ENCODE data around the gene TNPO1. TPM values are rescaled to one million over a fixed set of nuclear protein-coding genes. Genes with fewer than 3 reads are reported as not detected.

TNPO1 gene
- total and polyA plus RNA-seq, 2 of the 8 experiments (the other 6 are each of a cell fraction or from before 2014, with no cell fraction given) = 38.5 to 211 TPM

DNA sequence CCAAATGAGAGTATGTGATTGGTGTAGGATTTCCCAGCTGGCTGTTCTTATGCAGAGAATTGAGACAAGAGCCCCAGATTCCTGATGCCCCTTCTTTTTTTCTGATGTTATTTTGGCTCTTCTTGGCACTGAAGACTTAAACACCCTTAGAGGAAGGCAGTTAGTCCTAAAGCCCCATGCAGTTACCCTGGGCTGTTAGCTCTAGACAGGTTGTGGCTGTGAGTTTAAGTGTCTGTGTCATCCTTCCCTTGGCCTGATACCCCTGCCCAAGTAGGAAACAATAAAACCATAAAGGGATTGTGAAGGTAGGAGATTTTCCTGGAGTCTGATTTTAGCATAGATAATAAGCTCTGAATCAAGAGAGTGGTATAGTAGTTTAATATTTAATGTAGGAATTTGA lies 13.2 kb downstream of the TNPO1 start (continued):
- no peak for TF ChIP-seq JUN (IDR thresholded peaks at IDR 0.05; ENCODE audit: low read depth, low read length)
- no peak for TF ChIP-seq POLR2A (IDR thresholded peaks at IDR 0.05; ENCODE audit: control extremely low read depth in 1 of 2, low read depth in 2 of 2, low read length in 2 of 2)
- no peak for TF ChIP-seq ASH2L (IDR thresholded peaks at IDR 0.05; ENCODE audit: low read length)
- TF ChIP-seq TEAD4 (IDR thresholded peaks at IDR 0.05; ENCODE audit: low read depth, low read length) = no peak
- TF ChIP-seq BRCA1 (IDR thresholded peaks at IDR 0.05; ENCODE audit: low read depth, low read length) = no peak

Data from H1 (cell line).